ENCODE data around the gene DTNA. TPM values are rescaled to one million over a fixed set of nuclear protein-coding genes. Genes with fewer than 3 reads are reported as not detected.

Gene DTNA
- total RNA-seq, 1 donor: 10.1 TPM

DNA sequence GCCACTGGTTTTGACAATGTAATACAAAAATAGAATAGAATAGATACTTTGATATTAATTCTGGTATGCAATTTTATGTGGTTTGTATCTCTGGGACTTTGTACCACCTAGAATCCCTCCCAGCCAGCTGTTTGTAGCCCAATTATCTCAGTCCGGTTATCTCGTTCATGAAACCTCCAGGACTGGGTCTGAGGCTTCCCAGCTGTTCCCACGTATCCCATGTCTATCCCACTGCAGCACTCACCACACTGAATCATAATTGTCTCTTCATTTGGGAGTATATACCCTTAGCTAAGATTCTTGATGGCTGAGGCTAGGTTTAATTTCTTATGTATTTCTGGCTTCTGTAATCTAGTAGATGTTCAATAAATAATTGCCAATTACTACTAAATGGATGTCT, 226.7 kb downstream of the DTNA start:
- Histone ChIP-seq H4K20me1 (ENCODE audit: insufficient read depth, low read length) (no peaks in the 10 kb centered on the region), H3K79me2 (ENCODE audit: insufficient read depth, low read length) (no peaks in the 10 kb centered on the region), H3K9me3 (ENCODE audit: low read depth, low read length) (no peaks in the 10 kb centered on the region), H3K4me3 (ENCODE audit: insufficient read depth, low read length) (no peak overlapping the region), H3K27ac (ENCODE audit: low read depth, low read length) (no peak overlapping the region), H3K36me3 (ENCODE audit: insufficient read depth, low read length) (no peaks in the 10 kb centered on the region), H3K4me1 (ENCODE audit: insufficient read depth, low read length) (no peaks in the 10 kb centered on the region), H3K27me3 (ENCODE audit: insufficient read depth, low read length) (no peaks in the 10 kb centered on the region), H3K4me2 (ENCODE audit: insufficient read depth, low read length) (no peak overlapping the region), H2AFZ (ENCODE audit: low read length) (no peak overlapping the region)
- TF ChIP-seq CTCF (IDR thresholded peaks at IDR 0.05; ENCODE audit: extremely low read depth, low read depth, low read length): no peak
- DNase-seq (ENCODE audit: insufficient read length, low spot score, missing footprints): no peak

DNA sequence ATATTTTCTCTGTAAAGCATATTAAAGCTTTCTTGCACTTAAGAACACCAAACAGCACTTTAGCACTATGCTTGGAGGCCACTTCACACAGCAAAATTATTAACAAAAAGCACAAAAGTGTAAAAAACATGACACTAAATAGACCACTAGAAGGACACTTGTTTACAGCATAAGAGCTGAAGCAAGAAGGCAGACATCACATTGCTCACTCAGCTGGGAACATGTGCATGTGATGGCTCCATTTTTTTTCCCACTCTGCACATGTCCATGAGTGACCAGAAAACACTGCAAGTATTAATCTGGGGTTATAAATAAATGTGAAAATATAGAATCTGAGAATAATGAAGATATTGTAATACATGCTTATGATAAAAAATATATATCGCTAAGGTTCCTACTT, 228.0 kb downstream of the DTNA start:
- Histone ChIP-seq H3K4me1 (ENCODE audit: insufficient read depth, low read length) (no peaks in the 10 kb centered on the region), H2AFZ (ENCODE audit: low read length) (no peak overlapping the region)

More for the DNA sequence above, 228.0 kb downstream of the DTNA start:
- Histone ChIP-seq H3K27ac (ENCODE audit: low read depth, low read length) (no peak overlapping the region), H4K20me1 (ENCODE audit: insufficient read depth, low read length) (no peaks in the 10 kb centered on the region), H3K27me3 (ENCODE audit: insufficient read depth, low read length) (no peaks in the 10 kb centered on the region), H3K4me2 (ENCODE audit: insufficient read depth, low read length) (no peak overlapping the region), H3K4me3 (ENCODE audit: insufficient read depth, low read length) (no peak overlapping the region), H3K36me3 (ENCODE audit: insufficient read depth, low read length) (no peaks in the 10 kb centered on the region), H3K79me2 (ENCODE audit: insufficient read depth, low read length) (no peaks in the 10 kb centered on the region), H3K9me3 (ENCODE audit: low read depth, low read length) (no peaks in the 10 kb centered on the region)
- DNase-seq (ENCODE audit: insufficient read length, low spot score, missing footprints): no peak
- no peak for TF ChIP-seq CTCF (IDR thresholded peaks at IDR 0.05; ENCODE audit: extremely low read depth, low read depth, low read length)
